Measurements from ENCODE around the gene SLC16A9.

SLC16A9 gene

DNA sequence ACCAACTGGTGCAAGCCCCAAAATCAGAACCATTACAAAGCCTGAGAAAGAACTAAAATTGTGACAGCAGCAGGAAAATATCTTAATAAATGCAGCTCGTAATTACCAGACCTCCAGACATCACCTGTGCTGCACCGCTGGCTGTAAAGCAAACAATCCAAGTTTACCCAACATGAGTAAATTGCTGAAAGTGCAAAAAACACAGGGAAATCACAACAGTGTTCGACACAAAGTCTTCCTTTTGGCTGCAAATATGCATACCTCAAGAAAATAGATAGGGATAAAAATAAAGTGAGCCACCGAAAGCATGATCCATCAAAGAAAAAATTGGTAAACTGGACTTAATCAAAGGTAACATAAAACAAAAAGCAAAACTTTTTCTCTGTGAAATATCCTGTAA, 101.7 kb downstream of the SLC16A9 start:
- no peak for DNase-seq (ENCODE audit: low read depth)
- TF ChIP-seq, protein P1, sequence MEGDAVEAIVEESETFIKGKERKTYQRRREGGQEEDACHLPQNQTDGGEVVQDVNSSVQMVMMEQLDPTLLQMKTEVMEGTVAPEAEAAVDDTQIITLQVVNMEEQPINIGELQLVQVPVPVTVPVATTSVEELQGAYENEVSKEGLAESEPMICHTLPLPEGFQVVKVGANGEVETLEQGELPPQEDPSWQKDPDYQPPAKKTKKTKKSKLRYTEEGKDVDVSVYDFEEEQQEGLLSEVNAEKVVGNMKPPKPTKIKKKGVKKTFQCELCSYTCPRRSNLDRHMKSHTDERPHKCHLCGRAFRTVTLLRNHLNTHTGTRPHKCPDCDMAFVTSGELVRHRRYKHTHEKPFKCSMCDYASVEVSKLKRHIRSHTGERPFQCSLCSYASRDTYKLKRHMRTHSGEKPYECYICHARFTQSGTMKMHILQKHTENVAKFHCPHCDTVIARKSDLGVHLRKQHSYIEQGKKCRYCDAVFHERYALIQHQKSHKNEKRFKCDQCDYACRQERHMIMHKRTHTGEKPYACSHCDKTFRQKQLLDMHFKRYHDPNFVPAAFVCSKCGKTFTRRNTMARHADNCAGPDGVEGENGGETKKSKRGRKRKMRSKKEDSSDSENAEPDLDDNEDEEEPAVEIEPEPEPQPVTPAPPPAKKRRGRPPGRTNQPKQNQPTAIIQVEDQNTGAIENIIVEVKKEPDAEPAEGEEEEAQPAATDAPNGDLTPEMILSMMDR (IDR thresholded peaks at IDR 0.05; ENCODE audit: insufficient read depth, low read depth, low read length, missing control alignments): no peak
- no peak overlapping the region for H3K4me3 ChIP-seq (ENCODE audit: low read depth, low read length)

DNA sequence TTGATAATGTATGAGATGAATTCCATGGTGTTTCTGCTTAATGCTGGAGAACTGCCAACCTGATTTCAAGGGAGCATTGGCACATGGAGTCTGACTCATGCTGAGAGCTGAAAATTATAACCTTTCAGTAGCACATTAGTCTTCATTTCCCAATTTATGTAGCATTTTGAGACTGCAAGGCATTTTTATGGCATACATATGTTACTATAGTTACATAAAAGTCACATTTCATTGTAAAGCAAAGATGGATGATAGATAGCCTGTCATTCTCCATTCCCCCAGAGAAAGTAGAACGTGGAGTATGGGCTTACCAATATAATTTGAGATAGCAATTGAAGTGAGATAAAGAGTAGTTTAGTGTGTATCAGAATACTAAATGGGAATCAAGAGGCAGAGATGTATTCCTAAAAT, 103.1 kb downstream of the SLC16A9 start:
- no peak for DNase-seq (ENCODE audit: low read depth)
- TF ChIP-seq, protein P1 (IDR thresholded peaks at IDR 0.05; ENCODE audit: insufficient read depth, low read depth, low read length, missing control alignments): no peak
- no peak overlapping the region for H3K4me3 ChIP-seq (ENCODE audit: low read depth, low read length)

DNA sequence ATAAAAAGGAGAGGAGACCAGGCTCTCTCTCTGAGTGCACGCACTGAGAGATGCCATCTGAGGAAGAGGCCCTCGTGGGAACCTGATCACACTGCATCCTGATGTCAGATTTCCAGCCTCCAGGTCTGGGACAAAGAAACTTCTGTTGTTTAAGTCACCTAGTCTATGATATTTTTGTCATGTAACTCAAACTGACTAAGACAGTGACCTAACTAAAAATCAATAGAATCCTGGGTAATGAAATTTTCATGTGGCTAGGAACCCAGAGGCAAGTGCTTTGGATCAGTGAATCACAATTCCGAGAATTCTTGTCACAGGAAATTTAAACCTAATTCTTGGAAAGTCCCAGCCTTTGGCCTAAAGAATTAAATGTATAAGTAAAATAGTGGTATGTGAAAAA, 107.7 kb downstream of the SLC16A9 start:
- TF ChIP-seq, protein P1 (IDR thresholded peaks at IDR 0.05; ENCODE audit: insufficient read depth, low read depth, low read length, missing control alignments): no peak
- H3K4me3 ChIP-seq (ENCODE audit: low read depth, low read length): no peak overlapping the region
- DNase-seq (ENCODE audit: low read depth): no peak

All from GM12865 (cell line).